HepG2 (cell line): ENCODE data around the gene IL6R. TPM values are rescaled to one million over a fixed set of nuclear protein-coding genes. Genes with fewer than 3 reads are reported as not detected.

ENCODE experiments used
- POLR2G ChIP-seq: fragments of 200-400 bp; formaldehyde crosslinking; IDR thresholded peaks from 2 replicates; pipeline ENCODE4 v1.6.1; 2018; ENCODE audit warnings: mild to moderate bottlenecking, low read depth, low read length, moderate library complexity
- THYN1 ChIP-seq: sonication (generic); formaldehyde crosslinking; IDR thresholded peaks from 2 replicates; pipeline ENCODE4 v1.8.1; 2023; ENCODE audit warnings: low read depth, mild to moderate bottlenecking, moderate library complexity, missing genetic modification reagents, borderline replicate concordance
- ZNF501 ChIP-seq: sonication (generic); formaldehyde crosslinking; IDR thresholded peaks from 2 replicates; pipeline ENCODE4 v1.5.1; 2020; ENCODE audit warnings: mild to moderate bottlenecking, moderate library complexity, missing genetic modification reagents
- polyA plus RNA-seq, 8 experiments: library from polyadenylated mRNA; depleted of rRNA in 3 of 8; stranded (reverse) in 7 of 8; unstranded in 1 of 8; fragments of >200 nt; fragmentation: Illumina TruSeq in 4 of 8; extraction: Trizol in 4 of 8; gene quantifications; 2 replicates each; pipeline versions ENCODE4 v1.2.1 to v1.2.3, GENCODE V29; 2011 to 2016; ENCODE audit warnings: low read depth in 4 of 8, missing spikeins in 1 of 8, mixed read lengths in 1 of 8; ENCODE audit not compliant: insufficient read depth in 1 of 8
- total RNA-seq, 5 experiments: library from RNA; depleted of rRNA; stranded (reverse); fragments of >200 nt; fragmentation: Illumina TruSeq; extraction: Trizol; gene quantifications; 2 replicates each; pipeline ENCODE4 v1.2.3, GENCODE V29; 2016; ENCODE audit warnings: low read depth in 1 of 5
- TF ChIP-seq, protein P1 (sequence below): sonication (generic); formaldehyde crosslinking; IDR thresholded peaks from 2 replicates; pipeline ENCODE4 v1.9.0; 2021; ENCODE audit warnings: missing genetic modification reagents, borderline replicate concordance
- TF ChIP-seq, protein P2 (sequence below): sonication (generic); formaldehyde crosslinking; IDR thresholded peaks from 2 replicates; pipeline ENCODE4 v1.8.0; 2022; ENCODE audit warnings: mild to moderate bottlenecking, missing genetic modification reagents, borderline replicate concordance
- TF ChIP-seq, protein P3 (sequence below): sonication (generic); formaldehyde crosslinking; IDR thresholded peaks from 2 replicates; pipeline ENCODE4 v1.9.0; 2021; ENCODE audit warnings: mild to moderate bottlenecking, missing genetic modification reagents
- TF ChIP-seq, protein P4 (sequence below): sonication (generic); formaldehyde crosslinking; IDR thresholded peaks from 2 replicates; pipeline ENCODE4 v1.4.0; 2020; ENCODE audit warnings: mild to moderate bottlenecking, missing genetic modification reagents
- TF ChIP-seq, protein P5 (sequence below): sonication (generic); formaldehyde crosslinking; IDR thresholded peaks from 2 replicates; pipeline ENCODE4 v1.4.0; 2020; ENCODE audit warnings: mild to moderate bottlenecking, missing genetic modification reagents

IL6R gene
- total and polyA plus RNA-seq, 2 of the 13 experiments (the other 11 are each of a cell fraction or from before 2014, with no cell fraction given): 5.0 to 24.5 TPM

DNA sequence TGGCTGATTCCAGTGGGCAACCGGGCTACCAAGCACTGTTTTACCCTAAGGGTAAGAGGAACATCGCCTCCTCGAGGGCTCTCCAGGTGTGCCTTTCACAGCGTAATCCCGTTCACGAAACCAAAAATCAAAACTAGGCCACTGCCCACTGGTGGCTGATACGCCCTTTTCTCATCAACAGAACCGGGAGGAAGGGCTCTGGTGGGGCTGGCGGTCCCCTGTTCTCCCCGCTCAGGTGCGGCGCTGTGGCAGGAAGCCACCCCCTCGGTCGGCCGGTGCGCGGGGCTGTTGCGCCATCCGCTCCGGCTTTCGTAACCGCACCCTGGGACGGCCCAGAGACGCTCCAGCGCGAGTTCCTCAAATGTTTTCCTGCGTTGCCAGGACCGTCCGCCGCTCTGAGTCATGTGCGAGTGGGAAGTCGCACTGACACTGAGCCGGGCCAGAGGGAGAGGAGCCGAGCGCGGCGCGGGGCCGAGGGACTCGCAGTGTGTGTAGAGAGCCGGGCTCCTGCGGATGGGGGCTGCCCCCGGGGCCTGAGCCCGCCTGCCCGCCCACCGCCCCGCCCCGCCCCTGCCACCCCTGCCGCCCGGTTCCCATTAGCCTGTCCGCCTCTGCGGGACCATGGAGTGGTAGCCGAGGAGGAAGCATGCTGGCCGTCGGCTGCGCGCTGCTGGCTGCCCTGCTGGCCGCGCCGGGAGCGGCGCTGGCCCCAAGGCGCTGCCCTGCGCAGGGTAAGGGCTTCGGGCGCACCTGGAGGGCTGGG lies at the start of gene IL6R (continued):
- TF ChIP-seq, protein P1, sequence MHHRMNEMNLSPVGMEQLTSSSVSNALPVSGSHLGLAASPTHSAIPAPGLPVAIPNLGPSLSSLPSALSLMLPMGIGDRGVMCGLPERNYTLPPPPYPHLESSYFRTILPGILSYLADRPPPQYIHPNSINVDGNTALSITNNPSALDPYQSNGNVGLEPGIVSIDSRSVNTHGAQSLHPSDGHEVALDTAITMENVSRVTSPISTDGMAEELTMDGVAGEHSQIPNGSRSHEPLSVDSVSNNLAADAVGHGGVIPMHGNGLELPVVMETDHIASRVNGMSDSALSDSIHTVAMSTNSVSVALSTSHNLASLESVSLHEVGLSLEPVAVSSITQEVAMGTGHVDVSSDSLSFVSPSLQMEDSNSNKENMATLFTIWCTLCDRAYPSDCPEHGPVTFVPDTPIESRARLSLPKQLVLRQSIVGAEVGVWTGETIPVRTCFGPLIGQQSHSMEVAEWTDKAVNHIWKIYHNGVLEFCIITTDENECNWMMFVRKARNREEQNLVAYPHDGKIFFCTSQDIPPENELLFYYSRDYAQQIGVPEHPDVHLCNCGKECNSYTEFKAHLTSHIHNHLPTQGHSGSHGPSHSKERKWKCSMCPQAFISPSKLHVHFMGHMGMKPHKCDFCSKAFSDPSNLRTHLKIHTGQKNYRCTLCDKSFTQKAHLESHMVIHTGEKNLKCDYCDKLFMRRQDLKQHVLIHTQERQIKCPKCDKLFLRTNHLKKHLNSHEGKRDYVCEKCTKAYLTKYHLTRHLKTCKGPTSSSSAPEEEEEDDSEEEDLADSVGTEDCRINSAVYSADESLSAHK (CRISPR knock-in tag): no peak
- peak; percentile 65; the same call in 1 of the 2 replicates for TF ChIP-seq POLR2G
- TF ChIP-seq, protein P2, sequence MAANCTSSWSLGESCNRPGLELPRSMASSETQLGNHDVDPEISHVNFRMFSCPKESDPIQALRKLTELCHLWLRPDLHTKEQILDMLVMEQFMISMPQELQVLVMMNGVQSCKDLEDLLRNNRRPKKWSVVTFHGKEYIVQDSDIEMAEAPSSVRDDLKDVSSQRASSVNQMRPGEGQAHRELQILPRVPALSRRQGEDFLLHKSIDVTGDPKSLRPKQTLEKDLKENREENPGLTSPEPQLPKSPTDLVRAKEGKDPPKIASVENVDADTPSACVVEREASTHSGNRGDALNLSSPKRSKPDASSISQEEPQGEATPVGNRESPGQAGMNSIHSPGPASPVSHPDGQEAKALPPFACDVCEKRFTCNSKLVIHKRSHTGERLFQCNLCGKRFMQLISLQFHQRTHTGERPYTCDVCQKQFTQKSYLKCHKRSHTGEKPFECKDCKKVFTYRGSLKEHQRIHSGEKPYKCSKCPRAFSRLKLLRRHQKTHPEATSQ (CRISPR knock-in tag): no peak
- TF ChIP-seq THYN1 (CRISPR knock-in tag): no peak
- TF ChIP-seq, protein P3, sequence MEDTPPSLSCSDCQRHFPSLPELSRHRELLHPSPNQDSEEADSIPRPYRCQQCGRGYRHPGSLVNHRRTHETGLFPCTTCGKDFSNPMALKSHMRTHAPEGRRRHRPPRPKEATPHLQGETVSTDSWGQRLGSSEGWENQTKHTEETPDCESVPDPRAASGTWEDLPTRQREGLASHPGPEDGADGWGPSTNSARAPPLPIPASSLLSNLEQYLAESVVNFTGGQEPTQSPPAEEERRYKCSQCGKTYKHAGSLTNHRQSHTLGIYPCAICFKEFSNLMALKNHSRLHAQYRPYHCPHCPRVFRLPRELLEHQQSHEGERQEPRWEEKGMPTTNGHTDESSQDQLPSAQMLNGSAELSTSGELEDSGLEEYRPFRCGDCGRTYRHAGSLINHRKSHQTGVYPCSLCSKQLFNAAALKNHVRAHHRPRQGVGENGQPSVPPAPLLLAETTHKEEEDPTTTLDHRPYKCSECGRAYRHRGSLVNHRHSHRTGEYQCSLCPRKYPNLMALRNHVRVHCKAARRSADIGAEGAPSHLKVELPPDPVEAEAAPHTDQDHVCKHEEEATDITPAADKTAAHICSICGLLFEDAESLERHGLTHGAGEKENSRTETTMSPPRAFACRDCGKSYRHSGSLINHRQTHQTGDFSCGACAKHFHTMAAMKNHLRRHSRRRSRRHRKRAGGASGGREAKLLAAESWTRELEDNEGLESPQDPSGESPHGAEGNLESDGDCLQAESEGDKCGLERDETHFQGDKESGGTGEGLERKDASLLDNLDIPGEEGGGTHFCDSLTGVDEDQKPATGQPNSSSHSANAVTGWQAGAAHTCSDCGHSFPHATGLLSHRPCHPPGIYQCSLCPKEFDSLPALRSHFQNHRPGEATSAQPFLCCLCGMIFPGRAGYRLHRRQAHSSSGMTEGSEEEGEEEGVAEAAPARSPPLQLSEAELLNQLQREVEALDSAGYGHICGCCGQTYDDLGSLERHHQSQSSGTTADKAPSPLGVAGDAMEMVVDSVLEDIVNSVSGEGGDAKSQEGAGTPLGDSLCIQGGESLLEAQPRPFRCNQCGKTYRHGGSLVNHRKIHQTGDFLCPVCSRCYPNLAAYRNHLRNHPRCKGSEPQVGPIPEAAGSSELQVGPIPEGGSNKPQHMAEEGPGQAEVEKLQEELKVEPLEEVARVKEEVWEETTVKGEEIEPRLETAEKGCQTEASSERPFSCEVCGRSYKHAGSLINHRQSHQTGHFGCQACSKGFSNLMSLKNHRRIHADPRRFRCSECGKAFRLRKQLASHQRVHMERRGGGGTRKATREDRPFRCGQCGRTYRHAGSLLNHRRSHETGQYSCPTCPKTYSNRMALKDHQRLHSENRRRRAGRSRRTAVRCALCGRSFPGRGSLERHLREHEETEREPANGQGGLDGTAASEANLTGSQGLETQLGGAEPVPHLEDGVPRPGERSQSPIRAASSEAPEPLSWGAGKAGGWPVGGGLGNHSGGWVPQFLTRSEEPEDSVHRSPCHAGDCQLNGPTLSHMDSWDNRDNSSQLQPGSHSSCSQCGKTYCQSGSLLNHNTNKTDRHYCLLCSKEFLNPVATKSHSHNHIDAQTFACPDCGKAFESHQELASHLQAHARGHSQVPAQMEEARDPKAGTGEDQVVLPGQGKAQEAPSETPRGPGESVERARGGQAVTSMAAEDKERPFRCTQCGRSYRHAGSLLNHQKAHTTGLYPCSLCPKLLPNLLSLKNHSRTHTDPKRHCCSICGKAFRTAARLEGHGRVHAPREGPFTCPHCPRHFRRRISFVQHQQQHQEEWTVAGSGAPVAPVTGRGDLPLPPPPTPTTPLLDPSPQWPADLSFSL: no peak; the same call in 1 of the 2 replicates
- 0 out of 2 replicates have a peak, but pooled peaks have one; percentile 29 for TF ChIP-seq ZNF501 (CRISPR knock-in tag)
- TF ChIP-seq, protein P4, sequence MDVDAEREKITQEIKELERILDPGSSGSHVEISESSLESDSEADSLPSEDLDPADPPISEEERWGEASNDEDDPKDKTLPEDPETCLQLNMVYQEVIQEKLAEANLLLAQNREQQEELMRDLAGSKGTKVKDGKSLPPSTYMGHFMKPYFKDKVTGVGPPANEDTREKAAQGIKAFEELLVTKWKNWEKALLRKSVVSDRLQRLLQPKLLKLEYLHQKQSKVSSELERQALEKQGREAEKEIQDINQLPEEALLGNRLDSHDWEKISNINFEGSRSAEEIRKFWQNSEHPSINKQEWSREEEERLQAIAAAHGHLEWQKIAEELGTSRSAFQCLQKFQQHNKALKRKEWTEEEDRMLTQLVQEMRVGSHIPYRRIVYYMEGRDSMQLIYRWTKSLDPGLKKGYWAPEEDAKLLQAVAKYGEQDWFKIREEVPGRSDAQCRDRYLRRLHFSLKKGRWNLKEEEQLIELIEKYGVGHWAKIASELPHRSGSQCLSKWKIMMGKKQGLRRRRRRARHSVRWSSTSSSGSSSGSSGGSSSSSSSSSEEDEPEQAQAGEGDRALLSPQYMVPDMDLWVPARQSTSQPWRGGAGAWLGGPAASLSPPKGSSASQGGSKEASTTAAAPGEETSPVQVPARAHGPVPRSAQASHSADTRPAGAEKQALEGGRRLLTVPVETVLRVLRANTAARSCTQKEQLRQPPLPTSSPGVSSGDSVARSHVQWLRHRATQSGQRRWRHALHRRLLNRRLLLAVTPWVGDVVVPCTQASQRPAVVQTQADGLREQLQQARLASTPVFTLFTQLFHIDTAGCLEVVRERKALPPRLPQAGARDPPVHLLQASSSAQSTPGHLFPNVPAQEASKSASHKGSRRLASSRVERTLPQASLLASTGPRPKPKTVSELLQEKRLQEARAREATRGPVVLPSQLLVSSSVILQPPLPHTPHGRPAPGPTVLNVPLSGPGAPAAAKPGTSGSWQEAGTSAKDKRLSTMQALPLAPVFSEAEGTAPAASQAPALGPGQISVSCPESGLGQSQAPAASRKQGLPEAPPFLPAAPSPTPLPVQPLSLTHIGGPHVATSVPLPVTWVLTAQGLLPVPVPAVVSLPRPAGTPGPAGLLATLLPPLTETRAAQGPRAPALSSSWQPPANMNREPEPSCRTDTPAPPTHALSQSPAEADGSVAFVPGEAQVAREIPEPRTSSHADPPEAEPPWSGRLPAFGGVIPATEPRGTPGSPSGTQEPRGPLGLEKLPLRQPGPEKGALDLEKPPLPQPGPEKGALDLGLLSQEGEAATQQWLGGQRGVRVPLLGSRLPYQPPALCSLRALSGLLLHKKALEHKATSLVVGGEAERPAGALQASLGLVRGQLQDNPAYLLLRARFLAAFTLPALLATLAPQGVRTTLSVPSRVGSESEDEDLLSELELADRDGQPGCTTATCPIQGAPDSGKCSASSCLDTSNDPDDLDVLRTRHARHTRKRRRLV (CRISPR knock-in tag): peak; percentile 43; the same call in 1 of the 2 replicates
- TF ChIP-seq, protein P5, sequence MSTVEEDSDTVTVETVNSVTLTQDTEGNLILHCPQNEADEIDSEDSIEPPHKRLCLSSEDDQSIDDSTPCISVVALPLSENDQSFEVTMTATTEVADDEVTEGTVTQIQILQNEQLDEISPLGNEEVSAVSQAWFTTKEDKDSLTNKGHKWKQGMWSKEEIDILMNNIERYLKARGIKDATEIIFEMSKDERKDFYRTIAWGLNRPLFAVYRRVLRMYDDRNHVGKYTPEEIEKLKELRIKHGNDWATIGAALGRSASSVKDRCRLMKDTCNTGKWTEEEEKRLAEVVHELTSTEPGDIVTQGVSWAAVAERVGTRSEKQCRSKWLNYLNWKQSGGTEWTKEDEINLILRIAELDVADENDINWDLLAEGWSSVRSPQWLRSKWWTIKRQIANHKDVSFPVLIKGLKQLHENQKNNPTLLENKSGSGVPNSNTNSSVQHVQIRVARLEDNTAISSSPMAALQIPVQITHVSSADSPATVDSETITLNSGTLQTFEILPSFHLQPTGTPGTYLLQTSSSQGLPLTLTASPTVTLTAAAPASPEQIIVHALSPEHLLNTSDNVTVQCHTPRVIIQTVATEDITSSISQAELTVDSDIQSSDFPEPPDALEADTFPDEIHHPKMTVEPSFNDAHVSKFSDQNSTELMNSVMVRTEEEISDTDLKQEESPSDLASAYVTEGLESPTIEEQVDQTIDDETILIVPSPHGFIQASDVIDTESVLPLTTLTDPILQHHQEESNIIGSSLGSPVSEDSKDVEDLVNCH: no peak
